Skeletal muscle satellite cell (primary cell): ENCODE results near the gene WIPF1.

Source experiments
- H3K27me3 ChIP-seq: 2 replicates; pipeline ENCODE4 v1.7.0; 2013; ENCODE audit warnings: low read length; ENCODE audit not compliant: control insufficient read depth, insufficient read depth
- H3K36me3 ChIP-seq: 2 replicates; pipeline ENCODE4 v1.7.0; 2013; ENCODE audit warnings: mild to moderate bottlenecking, control low read depth, low read length; ENCODE audit not compliant: insufficient read depth
- H3K4me1 ChIP-seq: 2 replicates; pipeline ENCODE4 v1.7.0; 2013; ENCODE audit warnings: low read length; ENCODE audit not compliant: control insufficient read depth, insufficient read depth
- H3K4me2 ChIP-seq: 2 replicates; pipeline ENCODE4 v1.7.0; 2013; ENCODE audit warnings: mild to moderate bottlenecking, low read length
- H3K4me3 ChIP-seq: 2 replicates; pipeline ENCODE4 v1.7.0; 2013; ENCODE audit warnings: low read length
- H3K9ac ChIP-seq: 2 replicates; pipeline ENCODE4 v1.7.0; 2013; ENCODE audit warnings: mild to moderate bottlenecking, low read depth, low read length, moderate library complexity
- H3K9me3 ChIP-seq: replicated peaks from 2 replicates; pipeline ENCODE4 v1.7.0; 2013; ENCODE audit warnings: mild to moderate bottlenecking, control low read depth, low read length

Gene WIPF1

GRCh38 chr2:174568425-174568824, 29.2 kb downstream of the WIPF1 start:
- no peak overlapping the region for H3K4me2 ChIP-seq
- H3K27me3 ChIP-seq: no peaks in the 10 kb centered on the region
- no peak overlapping the region for H3K9ac ChIP-seq
- H3K4me1 ChIP-seq: peaks cover 4% of the 10 kb centered on the region
- no peaks in the 10 kb centered on the region for H3K9me3 ChIP-seq
- H3K36me3 ChIP-seq: peaks cover 30% of the 10 kb centered on the region
- no peak overlapping the region for H3K4me3 ChIP-seq

DNA sequence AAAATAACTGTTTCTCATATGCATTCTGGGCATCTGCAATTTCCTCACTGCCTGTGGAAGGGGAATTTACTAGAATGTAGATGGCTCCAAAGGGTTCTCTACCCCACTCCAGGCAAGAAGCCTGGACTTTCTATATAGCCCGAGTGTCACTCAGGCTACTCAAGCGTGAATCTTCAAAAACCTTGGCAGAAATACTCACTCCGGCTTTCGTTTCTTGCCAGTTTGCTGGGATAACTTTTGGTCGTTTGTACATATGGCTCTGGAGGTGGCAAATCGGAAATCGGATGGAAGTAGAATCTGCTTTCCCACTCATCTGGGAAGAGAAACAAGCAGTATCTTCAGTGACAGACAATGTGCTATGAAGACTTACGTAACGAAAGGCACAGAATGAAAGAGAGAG, 30.7 kb downstream of the WIPF1 start:
- Histone ChIP-seq H3K36me3 (peaks cover 32% of the 10 kb centered on the region), H3K4me2 (no peak overlapping the region), H3K4me3 (no peak overlapping the region), H3K27me3 (no peaks in the 10 kb centered on the region), H3K4me1 (peaks cover 4% of the 10 kb centered on the region), H3K9me3 (no peaks in the 10 kb centered on the region), H3K9ac (no peak overlapping the region)

- H3K4me1 ChIP-seq: no peaks in the 10 kb centered on the region
- no peak overlapping the region for H3K4me2 ChIP-seq
- peaks cover 17% of the 10 kb centered on the region for H3K36me3 ChIP-seq
- H3K9me3 ChIP-seq: no peaks in the 10 kb centered on the region
- no peak overlapping the region for H3K4me3 ChIP-seq
- H3K27me3 ChIP-seq: no peaks in the 10 kb centered on the region
- H3K9ac ChIP-seq: no peak overlapping the region
Measured at GRCh38 chr2:174563530-174564282, 33.9 kb downstream of the WIPF1 start.

DNA sequence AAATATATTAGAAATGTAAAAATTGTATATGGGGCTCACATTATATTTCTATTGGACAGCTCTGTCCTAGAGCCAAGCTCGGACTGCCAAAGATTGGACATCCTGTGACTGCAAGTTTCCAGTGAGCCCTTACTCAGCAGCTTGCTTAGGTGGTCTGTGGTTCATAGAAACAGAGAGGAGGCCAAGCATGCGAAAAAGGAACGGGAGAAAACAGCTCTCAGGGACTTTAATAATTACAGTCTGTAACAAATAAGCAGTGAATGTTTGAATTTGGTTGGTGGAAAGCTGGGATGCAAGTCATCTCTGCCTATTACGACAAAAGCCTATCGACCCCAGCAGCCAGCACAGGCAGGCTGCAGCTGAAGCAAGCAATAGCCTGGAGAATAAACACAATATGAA, 35.6 kb downstream of the WIPF1 start:
- Histone ChIP-seq H3K4me3 (no peak overlapping the region), H3K4me2 (no peak overlapping the region), H3K27me3 (no peaks in the 10 kb centered on the region), H3K4me1 (no peaks in the 10 kb centered on the region), H3K36me3 (peaks cover 17% of the 10 kb centered on the region), H3K9ac (no peak overlapping the region), H3K9me3 (no peaks in the 10 kb centered on the region)

- H3K4me2 ChIP-seq: no peak overlapping the region
- no peaks in the 10 kb centered on the region for H3K27me3 ChIP-seq
- no peaks in the 10 kb centered on the region for H3K4me1 ChIP-seq
- no peak overlapping the region for H3K4me3 ChIP-seq
- H3K36me3 ChIP-seq: peaks cover 12% of the 10 kb centered on the region
- no peaks in the 10 kb centered on the region for H3K9me3 ChIP-seq
- H3K9ac ChIP-seq: no peak overlapping the region
Measured at GRCh38 chr2:174561283-174561971, 36.2 kb downstream of the WIPF1 start.

DNA sequence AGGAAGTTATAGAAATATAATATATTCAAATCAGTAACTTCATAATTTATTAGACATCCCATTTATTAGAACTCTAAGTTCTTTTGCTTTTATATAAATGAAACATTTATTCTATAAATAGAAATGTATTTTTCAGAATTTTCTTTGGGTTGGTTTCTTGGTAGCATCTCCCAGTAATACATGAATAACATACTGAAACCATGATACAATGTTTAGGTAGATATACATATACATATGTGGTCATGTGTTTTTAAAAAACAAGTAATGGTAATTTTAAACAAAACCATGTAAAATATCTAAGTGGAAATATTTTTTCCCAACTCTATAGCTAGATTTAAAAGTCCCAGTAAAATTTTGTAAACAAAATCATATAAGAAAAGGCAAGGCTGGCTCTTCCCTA, 36.9 kb downstream of the WIPF1 start:
- H3K4me2 ChIP-seq: no peak overlapping the region
- H3K36me3 ChIP-seq: peaks cover 8% of the 10 kb centered on the region
- no peaks in the 10 kb centered on the region for H3K4me1 ChIP-seq
- H3K9me3 ChIP-seq: no peaks in the 10 kb centered on the region
- no peak overlapping the region for H3K4me3 ChIP-seq
- no peak overlapping the region for H3K9ac ChIP-seq
- no peaks in the 10 kb centered on the region for H3K27me3 ChIP-seq

DNA sequence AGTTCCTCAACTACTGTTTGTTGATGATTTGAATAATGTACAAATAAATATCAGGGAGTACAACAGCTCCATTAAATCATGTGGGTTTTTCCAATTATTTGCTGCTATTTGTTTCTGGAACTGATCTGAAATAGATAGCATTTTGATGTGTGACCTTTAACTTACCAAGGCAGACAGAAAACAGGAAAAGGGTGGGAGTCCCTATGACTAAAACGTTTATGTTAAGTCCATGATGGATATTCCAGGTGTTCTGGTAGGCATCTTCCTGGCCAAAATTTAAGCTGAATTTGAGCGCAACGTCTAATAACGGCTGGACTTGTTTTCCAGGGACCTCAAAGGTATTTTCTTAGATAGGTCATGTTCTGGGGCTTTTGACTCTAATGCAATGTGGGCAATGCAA, 41.6 kb downstream of the WIPF1 start:
- no peak overlapping the region for H3K9ac ChIP-seq
- no peaks in the 10 kb centered on the region for H3K9me3 ChIP-seq
- H3K27me3 ChIP-seq: no peaks in the 10 kb centered on the region
- H3K4me3 ChIP-seq: no peak overlapping the region
- no peak overlapping the region for H3K4me2 ChIP-seq
- no peaks in the 10 kb centered on the region for H3K4me1 ChIP-seq
- no peaks in the 10 kb centered on the region for H3K36me3 ChIP-seq

- H3K36me3 ChIP-seq: no peaks in the 10 kb centered on the region
- no peak overlapping the region for H3K4me3 ChIP-seq
- no peak overlapping the region for H3K9ac ChIP-seq
- H3K4me2 ChIP-seq: no peak overlapping the region
- no peaks in the 10 kb centered on the region for H3K9me3 ChIP-seq
- H3K27me3 ChIP-seq: no peaks in the 10 kb centered on the region
- no peaks in the 10 kb centered on the region for H3K4me1 ChIP-seq
Measured at GRCh38 chr2:174554529-174555150, 43.0 kb downstream of the WIPF1 start.

DNA sequence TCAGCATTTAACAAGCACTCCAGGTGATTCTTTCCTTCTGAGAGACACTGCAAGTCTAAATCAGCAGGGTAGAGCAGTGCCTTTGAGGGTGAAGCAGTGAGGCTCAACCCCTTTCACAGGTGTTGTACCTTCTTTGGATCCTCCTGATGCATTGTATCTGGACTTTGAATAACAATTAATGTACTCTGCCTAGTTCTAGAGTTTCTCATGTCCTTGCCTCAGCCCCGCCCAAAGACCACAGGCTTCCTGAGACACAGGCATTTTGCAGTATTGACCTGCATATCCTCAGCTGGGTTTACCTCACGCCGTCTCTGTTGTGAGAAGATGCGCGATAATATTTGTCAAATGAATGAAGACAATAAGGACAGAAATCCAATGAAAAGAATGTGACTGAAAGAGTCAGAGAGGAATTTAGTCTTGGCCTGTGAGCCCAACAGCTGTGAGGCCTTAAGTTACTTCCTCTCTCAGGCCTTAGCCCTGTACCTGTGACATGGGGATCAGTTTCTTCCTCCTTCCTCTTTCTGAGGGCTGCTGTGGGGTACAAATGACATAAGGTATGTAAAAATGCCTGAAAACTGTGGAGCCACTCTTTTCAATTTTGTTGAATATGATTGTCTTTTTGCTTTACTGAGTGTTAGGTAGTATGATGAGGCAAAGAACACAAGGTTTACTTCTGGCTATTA, 43.7 kb downstream of the WIPF1 start:
- no peaks in the 10 kb centered on the region for H3K4me1 ChIP-seq
- no peaks in the 10 kb centered on the region for H3K27me3 ChIP-seq
- H3K9ac ChIP-seq: no peak overlapping the region
- H3K9me3 ChIP-seq: no peaks in the 10 kb centered on the region
- no peaks in the 10 kb centered on the region for H3K36me3 ChIP-seq
- H3K4me3 ChIP-seq: no peak overlapping the region
- H3K4me2 ChIP-seq: no peak overlapping the region

DNA sequence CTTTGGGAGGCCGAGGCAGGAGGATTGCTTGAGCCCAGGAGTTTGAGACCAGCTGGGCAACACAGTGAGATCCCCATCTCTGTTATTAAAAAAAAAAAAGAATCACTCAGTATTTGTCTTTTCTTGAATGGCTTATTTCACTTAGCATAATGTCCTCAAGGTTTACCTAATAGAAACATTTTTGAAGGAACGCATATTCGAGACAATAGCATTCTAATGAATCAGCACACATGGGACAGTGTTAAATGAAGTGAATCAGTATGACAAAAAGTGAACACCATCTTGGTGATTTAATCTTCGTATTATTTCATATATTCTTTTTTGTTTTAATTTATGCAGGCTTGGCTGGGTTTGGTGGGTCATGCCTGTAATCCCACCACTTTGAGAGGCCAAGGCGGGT, 44.7 kb downstream of the WIPF1 start:
- H3K36me3 ChIP-seq: no peaks in the 10 kb centered on the region
- H3K4me1 ChIP-seq: no peaks in the 10 kb centered on the region
- no peak overlapping the region for H3K4me3 ChIP-seq
- no peaks in the 10 kb centered on the region for H3K9me3 ChIP-seq
- H3K4me2 ChIP-seq: no peak overlapping the region
- no peak overlapping the region for H3K9ac ChIP-seq
- H3K27me3 ChIP-seq: no peaks in the 10 kb centered on the region

- no peaks in the 10 kb centered on the region for H3K9me3 ChIP-seq
- H3K36me3 ChIP-seq: no peaks in the 10 kb centered on the region
- H3K27me3 ChIP-seq: no peaks in the 10 kb centered on the region
- no peak overlapping the region for H3K4me2 ChIP-seq
- H3K4me3 ChIP-seq: no peak overlapping the region
- H3K9ac ChIP-seq: no peak overlapping the region
- no peaks in the 10 kb centered on the region for H3K4me1 ChIP-seq
Measured at GRCh38 chr2:174551697-174552096, 45.9 kb downstream of the WIPF1 start.
